HG03558 (cell line): ENCODE results near the gene ADA.
"Not testable (repeated sequence)": the region's sequence is repeated elsewhere in the genome, so short reads cannot be mapped to it uniquely, and the experiment has no call there.

Source experiments
- ATAC-seq: cut with Tn5 transposase; IDR thresholded peaks from one replicate; pipeline ENCODE4 v1.9.1; 2021; ENCODE audit warnings: moderate number of reproducible peaks; ENCODE audit not compliant: unreplicated experiment; ENCODE audit errors: extremely low read depth

The ADA gene

GRCh38 chr20:44681796-44682566, 30.5 kb upstream of the ADA start:
- no peak for ATAC-seq

- ATAC-seq: no peak
These were observed 27.6 kb upstream of the ADA start for GRCh38 chr20:44678990-44679611.

- ATAC-seq: no peak
These were observed 26.7 kb upstream of the ADA start for GRCh38 chr20:44678242-44678641.

DNA sequence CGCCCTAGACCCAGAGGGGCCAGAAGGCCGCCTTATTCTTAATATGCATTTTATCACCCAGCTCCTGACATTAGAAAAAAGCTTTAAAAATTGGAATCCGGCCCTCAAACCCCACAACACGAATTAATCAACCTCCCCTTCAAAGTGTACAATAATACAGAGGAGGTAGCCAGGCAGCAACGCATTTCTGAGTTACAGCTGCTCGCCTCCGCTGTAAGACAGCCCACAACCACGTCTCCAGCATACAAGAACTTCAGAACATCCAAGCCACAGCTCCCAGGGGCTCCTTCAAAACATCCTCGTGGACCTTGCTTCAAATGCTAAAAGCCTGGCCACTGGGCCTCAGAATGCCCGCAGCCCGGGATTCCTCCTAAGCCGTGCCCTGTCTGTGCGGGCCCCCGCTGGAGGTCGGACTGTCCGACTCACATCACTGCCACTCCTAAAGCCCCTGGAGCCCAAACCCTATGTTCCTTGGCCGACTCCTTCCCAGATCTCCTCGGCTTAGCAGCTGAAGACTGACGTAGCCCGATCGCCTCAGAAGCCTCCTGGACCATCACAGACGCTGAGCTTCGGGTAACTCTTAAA, 20.9 kb upstream of the ADA start:
- not testable (repeated sequence) for ATAC-seq

DNA sequence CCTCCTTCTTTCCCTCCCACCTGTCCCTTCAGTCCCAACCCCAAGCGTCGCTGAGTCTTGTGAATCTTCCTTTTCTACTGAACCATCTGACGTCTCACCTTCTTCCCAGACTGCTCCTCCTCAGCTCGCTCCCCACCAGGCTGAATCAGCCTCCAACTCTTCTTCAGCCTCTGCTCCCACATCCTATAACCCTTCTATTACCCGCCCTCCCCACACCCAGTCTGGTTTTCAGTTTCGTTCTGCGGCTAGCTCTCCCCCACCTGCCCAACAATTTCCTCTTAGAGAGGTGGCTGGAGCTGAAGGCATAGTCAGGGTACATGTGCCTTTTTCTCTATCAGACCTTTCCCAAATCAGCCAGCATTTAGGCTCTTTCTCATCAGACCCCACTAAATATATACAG, 20.0 kb upstream of the ADA start:
- ATAC-seq: not testable (repeated sequence)

DNA sequence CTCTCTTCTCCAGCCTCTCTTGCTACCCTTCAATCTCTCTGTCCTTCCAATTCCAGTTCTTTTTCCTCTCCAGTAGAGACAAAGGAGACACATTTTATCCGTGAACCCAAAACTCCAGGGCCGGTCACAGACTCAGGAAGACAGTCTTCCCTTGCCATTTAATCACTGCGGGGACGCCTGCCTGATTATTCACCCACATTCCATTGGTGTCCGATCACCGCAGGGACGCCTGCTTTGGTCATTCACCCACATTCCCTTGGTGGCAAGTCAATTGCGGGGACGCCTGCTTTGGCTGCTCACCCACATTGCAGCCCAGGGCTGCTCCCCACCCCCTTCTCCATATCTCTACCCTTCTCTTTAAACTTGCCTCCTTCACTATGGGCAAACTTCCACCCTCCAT, 19.4 kb upstream of the ADA start:
- ATAC-seq: not testable (repeated sequence)

DNA sequence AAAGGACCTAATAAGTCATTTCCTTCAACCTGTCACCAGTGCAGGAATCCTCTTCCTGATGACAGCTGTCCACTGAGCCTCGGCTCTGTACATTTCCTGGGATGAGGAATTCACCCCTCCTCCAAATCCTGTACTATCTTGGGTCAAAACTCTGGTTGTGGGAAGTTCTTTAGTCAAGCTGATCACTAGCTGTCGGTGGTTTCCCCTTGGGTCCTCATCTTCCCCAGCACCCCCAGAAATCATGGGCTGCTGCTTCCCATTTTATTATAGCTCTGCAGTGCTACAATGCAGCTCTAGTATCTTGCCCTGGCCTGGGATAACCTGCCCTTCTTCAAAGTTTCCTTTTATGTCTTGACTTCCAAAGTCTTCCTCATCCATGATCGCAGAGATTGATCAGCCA, 14.6 kb upstream of the ADA start:
- no peak for ATAC-seq

- ATAC-seq: no peak
These were observed 12.6 kb upstream of the ADA start for GRCh38 chr20:44664131-44664530.

GRCh38 chr20:44662261-44662660, 10.8 kb upstream of the ADA start:
- ATAC-seq: no peak

DNA sequence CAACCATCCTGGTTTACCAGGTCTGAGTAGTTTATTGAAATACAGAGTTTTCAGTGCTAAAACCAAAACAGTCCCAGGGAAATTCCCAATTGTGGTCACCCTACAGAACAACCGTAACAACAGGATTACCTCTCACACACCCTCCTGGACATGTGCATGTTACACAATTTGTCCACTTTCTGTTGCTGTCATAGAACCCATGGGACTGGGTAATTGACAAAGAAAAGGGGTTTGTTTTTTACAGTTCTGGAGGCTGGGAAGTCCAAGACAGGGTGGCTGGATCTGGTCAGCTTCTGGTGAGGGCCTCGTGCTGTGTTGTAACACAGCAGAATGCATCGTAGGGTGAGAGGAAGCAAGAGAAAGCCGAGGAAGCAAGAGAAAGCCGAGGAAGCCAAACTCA, 9.1 kb upstream of the ADA start:
- ATAC-seq: no peak

DNA sequence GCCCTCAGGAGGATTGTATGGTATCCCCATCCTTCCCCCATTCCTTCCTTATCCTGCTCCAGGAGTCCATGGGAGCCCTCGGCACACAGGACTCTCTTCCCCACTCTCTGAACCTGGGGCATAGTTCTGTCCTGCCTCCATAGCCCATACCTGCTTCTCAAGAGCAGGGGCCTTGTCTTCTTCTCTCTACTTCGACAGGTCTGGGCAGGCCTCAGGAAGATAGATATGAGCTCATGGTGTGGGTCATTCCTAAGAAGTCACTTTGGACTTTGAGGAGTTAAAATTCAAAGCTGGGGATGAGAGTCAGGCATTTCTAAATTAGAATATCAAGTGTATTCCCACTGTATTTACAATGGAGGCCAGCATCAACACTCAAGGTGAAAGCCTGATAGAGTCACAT, 8.4 kb upstream of the ADA start:
- ATAC-seq: no peak

DNA sequence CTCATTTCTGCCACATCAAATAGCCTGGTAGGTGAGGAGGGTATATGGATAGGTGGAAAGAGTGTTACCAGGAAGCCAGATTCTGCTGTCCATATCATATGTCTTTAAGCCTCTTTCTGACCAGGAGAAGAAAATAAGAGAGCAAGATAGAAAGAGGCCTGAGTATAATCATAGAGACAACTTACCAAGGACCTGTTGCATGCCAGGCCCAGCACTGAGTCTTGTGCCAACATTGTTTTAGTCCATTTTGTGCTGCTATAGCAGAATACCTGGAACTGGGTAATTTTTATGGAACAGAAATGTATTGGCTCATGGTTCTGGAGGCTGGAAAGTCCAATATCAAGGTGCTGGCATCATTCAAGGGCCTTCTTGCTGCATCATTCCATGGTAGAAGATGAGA, 7.3 kb upstream of the ADA start:
- ATAC-seq: no peak

DNA sequence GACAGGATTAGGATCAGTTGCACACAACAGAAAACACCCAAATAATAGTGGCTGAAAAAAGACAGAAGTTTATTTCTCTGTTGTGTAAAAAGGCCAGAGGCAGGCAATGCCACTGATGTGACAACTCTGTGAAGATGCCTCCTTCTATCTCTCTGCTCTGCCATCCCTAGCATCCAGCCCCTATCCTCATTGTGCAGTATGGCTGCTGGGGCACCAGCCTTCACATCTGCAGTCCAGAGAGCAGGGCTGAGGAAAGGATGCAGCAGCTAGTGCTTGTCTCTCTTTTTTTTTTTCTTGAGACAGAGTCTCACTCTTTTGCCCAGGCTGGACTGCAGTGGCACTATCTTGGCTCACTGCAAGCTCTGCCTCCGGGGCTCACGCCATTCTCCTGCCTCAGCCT, 6.4 kb upstream of the ADA start:
- ATAC-seq: no peak

DNA sequence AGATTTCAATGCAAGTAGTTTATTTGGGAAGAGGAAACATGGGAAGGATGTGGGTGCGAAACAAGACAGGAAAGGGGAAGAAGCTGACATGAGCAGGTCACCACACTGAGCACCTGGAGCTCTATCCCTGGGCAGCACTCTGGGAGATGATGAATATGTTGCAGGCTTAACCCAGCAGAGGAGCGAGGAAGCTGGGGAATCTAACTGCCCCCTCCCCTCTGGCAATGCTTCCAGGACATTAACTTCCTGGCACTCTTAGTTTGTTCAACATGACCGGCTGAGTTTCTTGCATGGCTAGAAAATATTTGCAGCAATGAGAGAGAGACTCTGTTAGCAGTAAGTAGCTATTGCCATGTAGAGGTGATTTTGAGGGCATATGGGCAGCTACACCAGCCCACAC, 4.9 kb upstream of the ADA start:
- no peak for ATAC-seq

GRCh38 chr20:44654210-44654609, 2.7 kb upstream of the ADA start:
- ATAC-seq: not testable (repeated sequence)

DNA sequence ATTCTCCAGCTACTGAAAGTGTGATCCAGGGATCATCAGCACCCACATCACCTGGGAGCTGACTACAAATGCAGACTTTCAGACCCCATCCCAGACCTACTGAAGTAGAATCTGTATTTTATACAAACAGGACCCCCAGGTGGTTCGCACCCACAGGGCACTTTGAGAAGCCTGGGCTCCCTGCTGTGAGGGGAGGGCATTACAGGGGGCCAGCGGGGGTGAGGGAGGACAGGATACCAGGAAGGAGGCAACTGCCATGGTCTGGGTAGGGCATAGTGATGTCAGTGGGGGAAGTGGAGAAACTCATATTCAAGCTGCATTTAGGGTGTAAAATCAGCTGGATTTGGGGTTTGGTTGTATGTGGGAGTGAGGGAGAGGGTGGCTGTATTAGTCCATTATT, 2.0 kb upstream of the ADA start:
- ATAC-seq: no peak

- ATAC-seq: no peak
These were observed 140 bp downstream of the ADA start for GRCh38 chr20:44651434-44651683.

GRCh38 chr20:44650771-44651433, 597 bp downstream of the ADA start:
- no peak for ATAC-seq

GRCh38 chr20:44649976-44650375, 1.5 kb downstream of the ADA start:
- ATAC-seq: no peak

DNA sequence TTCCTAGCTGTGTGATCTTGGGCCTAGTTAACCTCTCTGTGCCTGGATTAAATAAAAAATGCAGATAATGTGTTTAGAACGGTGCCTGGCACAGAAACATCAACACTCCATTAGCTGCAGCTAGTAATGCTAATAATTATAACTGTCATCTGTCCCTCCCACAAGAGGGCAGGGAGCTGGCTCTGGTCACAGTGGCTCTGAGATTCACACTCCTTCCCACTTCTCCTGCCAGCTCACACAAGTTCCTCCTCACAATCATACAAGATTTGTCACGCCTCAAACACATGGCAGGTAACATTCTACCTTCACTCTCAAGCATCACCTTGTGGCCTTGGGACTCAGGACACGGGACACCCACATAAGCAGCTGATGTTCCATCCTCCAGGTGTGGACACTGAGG, 2.4 kb downstream of the ADA start:
- ATAC-seq: no peak

- no peak for ATAC-seq
These were observed 2.9 kb downstream of the ADA start for GRCh38 chr20:44648579-44648978.

DNA sequence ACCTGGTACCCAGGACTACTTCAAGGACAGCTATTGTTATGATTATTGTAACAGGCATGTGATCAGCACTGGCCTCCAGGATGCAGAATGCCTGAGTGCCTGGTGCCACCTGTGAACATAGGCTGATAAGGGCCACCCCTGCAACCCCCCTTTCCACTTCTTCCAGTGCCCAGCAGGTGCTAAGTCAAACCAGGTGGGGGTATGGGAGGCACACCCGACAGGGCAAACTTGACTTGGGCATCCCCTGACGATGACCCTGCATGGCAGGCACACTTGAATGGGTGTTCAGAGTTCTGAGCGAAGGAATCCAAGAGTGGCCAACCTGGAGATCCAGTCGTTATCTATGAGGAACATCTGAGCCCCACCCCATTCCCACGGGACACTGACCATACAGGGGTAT, 3.4 kb downstream of the ADA start:
- ATAC-seq: no peak
